Measurements from ENCODE around the gene NLGN4X.

The NLGN4X gene

GRCh38 chrX:5867778-5868177, 360.9 kb downstream of the NLGN4X start:
- no peak for DNase-seq (ENCODE audit: low spot score)

GRCh38 chrX:5857232-5857631, 371.4 kb downstream of the NLGN4X start:
- no peak for DNase-seq (ENCODE audit: low spot score)

GRCh38 chrX:5852941-5853340, 375.7 kb downstream of the NLGN4X start:
- DNase-seq (ENCODE audit: low spot score), result no peak

- no peak for DNase-seq (ENCODE audit: low spot score)
Observed at GRCh38 chrX:5842601-5843000, 386.1 kb downstream of the NLGN4X start.

Data from NAMALWA (cell line).